H1 (cell line): Measurements from ENCODE around the gene DHRS1. TPM values are rescaled to one million over a fixed set of nuclear protein-coding genes. Genes with fewer than 3 reads are reported as not detected.

Source experiments
- CTCF ChIA-PET: fragments of 300-600 bp; sonication (Branson Sonifier 250); formaldehyde crosslinking; loops from one replicate; lab custom pipeline; 2021; ENCODE audit not compliant: partially characterized antibody; lab: Charles Lee
- POLR2A ChIA-PET: fragments of 300-600 bp; sonication (Branson Sonifier 250); formaldehyde crosslinking; loops from one replicate; lab custom pipeline; 2021; ENCODE audit warnings: inconsistent platforms; ENCODE audit not compliant: partially characterized antibody; lab: Charles Lee
- DNase-seq, 2 experiments: peaks; one replicate each; pipeline versions ENCODE4 v3.0.0 to v3.0.0-alpha.2; 2010 to 2022; ENCODE audit warnings: low spot score in 2 of 2, low read depth in 1 of 2, mixed read lengths in 1 of 2
- FAIRE-seq: peaks from 2 replicates; lab custom pipeline; 2011; peaks lifted over from hg19 to GRCh38; lab: Jason Lieb, UNC
- H2AFZ ChIP-seq: 2 replicates; pipeline ENCODE4 v1.8.1; 2012; ENCODE audit warnings: low read length, inconsistent platforms
- H2AK5ac ChIP-seq: 2 replicates; pipeline ENCODE4 v1.6.1; 2013; ENCODE audit warnings: low read depth, low read length
- H2BK120ac ChIP-seq: replicated peaks from 2 replicates; pipeline ENCODE3; 2013; ENCODE audit warnings: low read depth, low read length, inconsistent platforms
- H2BK12ac ChIP-seq: 2 replicates; pipeline ENCODE4 v1.6.1; 2013; ENCODE audit warnings: low read depth, low read length
- H2BK15ac ChIP-seq: 2 replicates; pipeline ENCODE4 v1.6.1; 2013; ENCODE audit warnings: low read length
- H2BK20ac ChIP-seq: 2 replicates; pipeline ENCODE4 v1.6.1; 2013; ENCODE audit warnings: low read length
- H2BK5ac ChIP-seq: 2 replicates; pipeline ENCODE4 v1.6.1; 2013; ENCODE audit warnings: low read depth, low read length
- H3K14ac ChIP-seq: 2 replicates; pipeline ENCODE4 v1.6.1; 2013; ENCODE audit warnings: inconsistent platforms; ENCODE audit not compliant: insufficient read length
- H3K18ac ChIP-seq: 2 replicates; pipeline ENCODE4 v1.6.1; 2013; ENCODE audit warnings: low read length; ENCODE audit errors: extremely low read depth
- H3K23ac ChIP-seq: 2 replicates; pipeline ENCODE4 v1.6.1; 2013; ENCODE audit warnings: inconsistent platforms; ENCODE audit not compliant: insufficient read length
- H3K23me2 ChIP-seq: 2 replicates; pipeline ENCODE4 v1.6.1; 2013; ENCODE audit warnings: low read depth, low read length
- H3K27ac ChIP-seq: 2 replicates; pipeline ENCODE4 v1.6.1; 2011; ENCODE audit warnings: low read depth, low read length, inconsistent platforms
- H3K27me3 ChIP-seq, 4 experiments: replicated peaks in 1 of 4; 1 replicate in 1 of 4; 2 replicates in 3 of 4; pipeline versions ENCODE4 v1.6.1 to v1.8.1; 2011 to 2013; ENCODE audit warnings: low read length in 3 of 4, mild to moderate bottlenecking in 3 of 4, inconsistent platforms in 2 of 4, mixed read lengths in 2 of 4, moderate library complexity in 1 of 4; ENCODE audit not compliant: control insufficient read depth in 3 of 4, insufficient read depth in 3 of 4; ENCODE audit errors: extremely low read depth in 1 of 4
- H3K36me3 ChIP-seq, 4 experiments: 2 replicates each; pipeline versions ENCODE4 v1.6.1 to v1.8.1; 2011 to 2013; ENCODE audit warnings: mild to moderate bottlenecking in 4 of 4, low read length in 3 of 4, moderate library complexity in 2 of 4, control low read depth in 1 of 4, inconsistent platforms in 1 of 4; ENCODE audit not compliant: insufficient read depth in 4 of 4, control insufficient read depth in 2 of 4
- H3K4ac ChIP-seq: replicated peaks from 2 replicates; pipeline ENCODE3; 2013; ENCODE audit warnings: low read length, low read depth, mixed read lengths, inconsistent platforms; ENCODE audit not compliant: insufficient read length
- H3K4me1 ChIP-seq, 4 experiments: replicated peaks in 1 of 4; 1 replicate in 1 of 4; 2 replicates in 3 of 4; pipeline versions ENCODE4 v1.6.1 to v1.8.1; 2011 to 2013; ENCODE audit warnings: low read length in 3 of 4, inconsistent platforms in 2 of 4, mixed read lengths in 1 of 4; ENCODE audit not compliant: insufficient read depth in 4 of 4, control insufficient read depth in 3 of 4
- H3K4me2 ChIP-seq, 2 experiments: 2 replicates each; pipeline versions ENCODE4 v1.6.1 to v1.8.1; 2011 to 2013; ENCODE audit warnings: low read depth in 2 of 2, low read length in 2 of 2, control low read depth in 1 of 2, inconsistent platforms in 1 of 2, mild to moderate bottlenecking in 1 of 2; ENCODE audit not compliant: insufficient read depth in 1 of 2
- H3K4me3 ChIP-seq, 4 experiments: fragments of 200-600, 300-600 bp in 1 of 4; sonication (generic), shearing (Covaris generic), sonication (Bioruptor Twin) in 1 of 4; 2 replicates each; pipeline versions ENCODE4 v1.5.1 to v1.8.1; 2011 to 2016; ENCODE audit warnings: low read length in 4 of 4, low read depth in 3 of 4, control low read depth in 2 of 4, inconsistent platforms in 2 of 4, mild to moderate bottlenecking in 2 of 4, mixed read lengths in 1 of 4, moderate library complexity in 1 of 4; ENCODE audit not compliant: insufficient read depth in 2 of 4; ENCODE audit errors: extremely low read depth in 1 of 4
- H3K56ac ChIP-seq: replicated peaks from 2 replicates; pipeline ENCODE3; 2013; ENCODE audit warnings: low read depth, mild to moderate bottlenecking, mixed read lengths, low read length, inconsistent platforms; ENCODE audit not compliant: insufficient read length
- H3K79me1 ChIP-seq: 2 replicates; pipeline ENCODE4 v1.6.1; 2013; ENCODE audit warnings: low read depth, low read length, control low read depth
- H3K79me2 ChIP-seq, 2 experiments: 2 replicates each; pipeline versions ENCODE4 v1.6.1 to v1.8.1; 2012 to 2013; ENCODE audit warnings: low read length in 2 of 2, mild to moderate bottlenecking in 2 of 2, inconsistent platforms in 1 of 2; ENCODE audit not compliant: insufficient read depth in 2 of 2, control insufficient read depth in 1 of 2
- H3K9ac ChIP-seq, 4 experiments: replicated peaks in 1 of 4; 1 replicate in 1 of 4; 2 replicates in 3 of 4; pipeline versions ENCODE4 v1.6.1 to v1.8.1; 2011 to 2013; ENCODE audit warnings: low read depth in 3 of 4, low read length in 3 of 4, control low read depth in 2 of 4, mild to moderate bottlenecking in 2 of 4, moderate library complexity in 2 of 4, inconsistent platforms in 1 of 4; ENCODE audit errors: extremely low read depth in 1 of 4
- H3K9me3 ChIP-seq, 2 experiments: 2 replicates each; pipeline versions ENCODE4 v1.6.1 to v1.8.1; 2012 to 2013; ENCODE audit warnings: mild to moderate bottlenecking in 2 of 2, moderate library complexity in 2 of 2, control low read depth in 1 of 2, inconsistent platforms in 1 of 2, low read depth in 1 of 2, low read length in 1 of 2, mixed read lengths in 1 of 2; ENCODE audit not compliant: insufficient read depth in 2 of 2
- H4K20me1 ChIP-seq, 2 experiments: replicated peaks in 1 of 2; 2 replicates each; pipeline versions ENCODE3 to v1.8.1; 2011 to 2013; ENCODE audit warnings: inconsistent platforms in 2 of 2, low read length in 2 of 2, mild to moderate bottlenecking in 1 of 2; ENCODE audit not compliant: insufficient read depth in 2 of 2, control insufficient read depth in 1 of 2
- H4K5ac ChIP-seq: 2 replicates; pipeline ENCODE4 v1.6.1; 2013; ENCODE audit warnings: low read length, low read depth, mixed read lengths, inconsistent platforms; ENCODE audit not compliant: insufficient read length
- H4K8ac ChIP-seq: 2 replicates; pipeline ENCODE4 v1.8.0; 2013; ENCODE audit warnings: mild to moderate bottlenecking, moderate library complexity, low read length, inconsistent platforms; ENCODE audit not compliant: insufficient read depth; ENCODE audit errors: extremely low read depth
- H4K91ac ChIP-seq: replicated peaks from 2 replicates; pipeline ENCODE3; 2013; ENCODE audit warnings: low read length, mixed read lengths, inconsistent platforms; ENCODE audit not compliant: insufficient read length
- CEBPB ChIP-seq: IDR thresholded peaks from 2 replicates; pipeline ENCODE4 v1.6.1; 2012; ENCODE audit warnings: low read depth, low read length
- TEAD4 ChIP-seq: IDR thresholded peaks from 2 replicates; pipeline ENCODE4 v1.6.1; 2012; ENCODE audit warnings: low read depth, low read length, inconsistent platforms, mixed read lengths
- WGBS, 2 experiments: shearing (Covaris generic) in 1 of 2; methylation state at CpG; one replicate each; pipeline versions ENCODE4 v1.1.6 to v1.1.7; 2013 to 2015; ENCODE audit warnings: low lambda C conversion rate in 2 of 2, mixed read lengths in 2 of 2, inconsistent platforms in 1 of 2, low coverage in 1 of 2, missing lambda C conversion rate in 1 of 2; ENCODE audit not compliant: insufficient replicate concordance in 2 of 2, insufficient coverage in 1 of 2, insufficient read length in 1 of 2; ENCODE audit errors: extremely low coverage in 1 of 2, missing lambda C conversion rate in 1 of 2; 5-methylcytosine and 5-hydroxymethylcytosine counted together
- polyA plus RNA-seq, 7 experiments: library from polyadenylated mRNA; depleted of rRNA in 3 of 7; stranded (reverse) in 5 of 7; unstranded in 2 of 7; fragments of >200 nt in 5 of 7; fragments of 200-250 nt in 2 of 7; gene quantifications; 1 replicate in 5 of 7; 2 replicates in 1 of 7; 4 replicates in 1 of 7; pipeline versions ENCODE4 v1.2.1 to v1.2.3, GENCODE V29; 2011 to 2013; ENCODE audit warnings: missing spikeins in 2 of 7, mixed read lengths in 2 of 7
- total RNA-seq: library from RNA; stranded (reverse); fragmentation: NEBNext Ultra II Directional; extraction: Animal tissue kit (Norgen Biotek cat#: 25700); gene quantifications from 2 replicates; pipeline ENCODE4 v1.2.1, GENCODE V29; 2021

DHRS1 gene
- total and polyA plus RNA-seq, 2 of the 8 experiments (the other 6 are each of a cell fraction or from before 2014, with no cell fraction given) = 8.8 to 31.7 TPM

GRCh38 chr14:24321212-24321975 is 21.8 kb upstream of the DHRS1 start:
- H3K36me3 ChIP-seq = no peaks in the 10 kb centered on the region

More at GRCh38 chr14:24321212-24321975, 21.8 kb upstream of the DHRS1 start:
- DNase-seq (no peak), FAIRE-seq (no peak)
- CTCF ChIA-PET = interaction anchor here (0.6 to 27.8 kb wide), 9 partner anchors 11 to 154 kb away, joined by 3 to 664 read pairs (median 5); partner anchors contain the start of genes CBLN3, CIDEB and KHNYN
- Histone ChIP-seq H2BK20ac (no peak overlapping the region), H4K5ac (no peak overlapping the region), H3K23ac (no peak overlapping the region), H2AK5ac (no peak overlapping the region), H3K4ac (no peak overlapping the region), H2AFZ (no peak overlapping the region), H2BK12ac (no peak overlapping the region), H3K56ac (no peak overlapping the region), H3K4me2 (no peak overlapping the region), H3K9me3 (no peaks in the 10 kb centered on the region; a peak in 1 of 4 replicates), H3K4me1 (no peaks in the 10 kb centered on the region), H4K91ac (no peak overlapping the region), H3K27ac (no peak overlapping the region), H3K14ac (no peak overlapping the region), H2BK120ac (no peak overlapping the region), H3K79me1 (no peaks in the 10 kb centered on the region), H3K9ac (no peak overlapping the region), H2BK15ac (no peak overlapping the region), H4K8ac (no peak overlapping the region), H4K20me1 (no peaks in the 10 kb centered on the region), H3K27me3 (peaks cover 0 to 50% (median 33%) of the 10 kb centered on the region in 4 experiments; a peak in 6 of 7 replicates), H3K18ac (no peak overlapping the region), H3K4me3 (no peak overlapping the region), H2BK5ac (no peak overlapping the region), H3K79me2 (no peaks in the 10 kb centered on the region), H3K23me2 (no peaks in the 10 kb centered on the region; the same call in 1 of the 2 replicates)
- POLR2A ChIA-PET = interaction anchor here (0.7 to 1.7 kb wide), 6 partner anchors 12 to 109 kb away, joined by 3 to 9 read pairs (median 4); partner anchors contain the start of genes CIDEB, DHRS1, KHNYN and NOP9
- TF ChIP-seq TEAD4 (0 out of 2 replicates have a peak, but pooled peaks have one; percentile 22), CEBPB (no peak)
- 91% methylated on average over 14 of the region's 14 CpGs; no CpG with 5 or more reads in 1 of the 2 experiments for WGBS, 2 experiments
